ENCODE results near the gene NOS3. TPM values are rescaled to one million over a fixed set of nuclear protein-coding genes. Genes with fewer than 3 reads are reported as not detected.

Gene NOS3
- total RNA-seq, 1 donor from 2014 or later, result 7.4 TPM

GRCh38 chr7:150970424-150970823 lies 20.4 kb upstream of the NOS3 start:
- peak overlapping the region; percentile 18 for H3K4me3 Mint-ChIP-seq
- peaks cover 36% of the 10 kb centered on the region for H3K4me1 Mint-ChIP-seq
- H3K27me3 Mint-ChIP-seq (ENCODE audit: low read depth), result peaks cover 2% of the 10 kb centered on the region
- no peak for DNase-seq (ENCODE audit: low read depth, low spot score)
- no peaks in the 10 kb centered on the region for H3K9me3 Mint-ChIP-seq
- peak overlapping the region; percentile 20 for H3K27ac Mint-ChIP-seq (ENCODE audit: unreplicated experiment)
- TF ChIP-seq CTCF (conservative IDR thresholded peaks at IDR 0.05), result no peak
- H3K36me3 Mint-ChIP-seq (ENCODE audit: low read depth), result no peaks in the 10 kb centered on the region

- no peak for TF ChIP-seq CTCF (conservative IDR thresholded peaks at IDR 0.05)
- H3K4me1 Mint-ChIP-seq, result peaks cover 41% of the 10 kb centered on the region
- peaks cover 6% of the 10 kb centered on the region for H3K27me3 Mint-ChIP-seq (ENCODE audit: low read depth)
- H3K27ac Mint-ChIP-seq (ENCODE audit: unreplicated experiment), result peak overlapping the region; percentile 98
- peak overlapping the region; percentile 70 for H3K4me3 Mint-ChIP-seq
- H3K9me3 Mint-ChIP-seq, result no peaks in the 10 kb centered on the region
- H3K36me3 Mint-ChIP-seq (ENCODE audit: low read depth), result no peaks in the 10 kb centered on the region
- DNase-seq (ENCODE audit: low read depth, low spot score), result no peak
Measured at GRCh38 chr7:150971242-150972022, 19.4 kb upstream of the NOS3 start.

GRCh38 chr7:150972023-150972468 lies 18.8 kb upstream of the NOS3 start:
- H3K4me3 Mint-ChIP-seq, result peak overlapping the region; percentile 77
- DNase-seq (ENCODE audit: low read depth, low spot score), result no peak
- no peaks in the 10 kb centered on the region for H3K36me3 Mint-ChIP-seq (ENCODE audit: low read depth)
- peaks cover 48% of the 10 kb centered on the region for H3K4me1 Mint-ChIP-seq
- peaks cover 11% of the 10 kb centered on the region for H3K27me3 Mint-ChIP-seq (ENCODE audit: low read depth)
- no peaks in the 10 kb centered on the region for H3K9me3 Mint-ChIP-seq
- H3K27ac Mint-ChIP-seq (ENCODE audit: unreplicated experiment), result peak overlapping the region; percentile 50
- no peak for TF ChIP-seq CTCF (conservative IDR thresholded peaks at IDR 0.05)

GRCh38 chr7:150972741-150973140 lies 18.1 kb upstream of the NOS3 start:
- Mint-ChIP-seq H3K27ac (ENCODE audit: unreplicated experiment) (no peak overlapping the region), H3K4me3 (peak overlapping the region; percentile 77), H3K9me3 (no peaks in the 10 kb centered on the region), H3K27me3 (ENCODE audit: low read depth) (peaks cover 16% of the 10 kb centered on the region), H3K4me1 (peaks cover 52% of the 10 kb centered on the region), H3K36me3 (ENCODE audit: low read depth) (no peaks in the 10 kb centered on the region)
- no peak for DNase-seq (ENCODE audit: low read depth, low spot score)
- TF ChIP-seq CTCF (conservative IDR thresholded peaks at IDR 0.05), result no peak

GRCh38 chr7:150973571-150974451 lies 17.0 kb upstream of the NOS3 start:
- TF ChIP-seq CTCF (conservative IDR thresholded peaks at IDR 0.05), result no peak
- Mint-ChIP-seq H3K27ac (ENCODE audit: unreplicated experiment) (no peak overlapping the region), H3K9me3 (no peaks in the 10 kb centered on the region), H3K36me3 (ENCODE audit: low read depth) (no peaks in the 10 kb centered on the region), H3K4me1 (peaks cover 57% of the 10 kb centered on the region), H3K4me3 (peak overlapping the region; percentile 77), H3K27me3 (ENCODE audit: low read depth) (peaks cover 20% of the 10 kb centered on the region)
- DNase-seq (ENCODE audit: low read depth, low spot score), result no peak
